ENCODE results near the gene ORC6.

Gene ORC6

DNA sequence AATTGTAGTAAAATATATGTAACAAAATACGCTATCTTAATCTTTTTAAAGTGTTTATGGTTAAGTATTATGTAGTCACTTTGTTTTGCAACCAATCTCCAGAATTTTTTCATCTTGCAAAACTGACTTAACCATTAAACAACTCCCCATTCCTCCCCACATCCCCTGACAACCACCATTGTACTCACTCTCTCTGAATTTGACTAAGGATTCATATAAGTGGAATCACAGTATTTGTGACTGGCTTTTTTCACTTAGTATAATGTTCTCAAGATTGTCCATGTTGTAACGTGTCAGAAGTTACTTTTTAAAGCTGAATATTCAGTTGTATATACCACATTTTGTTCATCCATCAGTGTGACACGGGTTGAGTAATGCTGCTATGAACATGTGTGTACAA is 10.6 kb downstream of the ORC6 start:
- no peak overlapping the region for H3K27ac ChIP-seq
- DNase-seq (ENCODE audit: low spot score), result no peak
- POLR2A ChIA-PET (ENCODE audit: low non-redundant PET), result no interaction called here
- TF ChIP-seq, protein P1, sequence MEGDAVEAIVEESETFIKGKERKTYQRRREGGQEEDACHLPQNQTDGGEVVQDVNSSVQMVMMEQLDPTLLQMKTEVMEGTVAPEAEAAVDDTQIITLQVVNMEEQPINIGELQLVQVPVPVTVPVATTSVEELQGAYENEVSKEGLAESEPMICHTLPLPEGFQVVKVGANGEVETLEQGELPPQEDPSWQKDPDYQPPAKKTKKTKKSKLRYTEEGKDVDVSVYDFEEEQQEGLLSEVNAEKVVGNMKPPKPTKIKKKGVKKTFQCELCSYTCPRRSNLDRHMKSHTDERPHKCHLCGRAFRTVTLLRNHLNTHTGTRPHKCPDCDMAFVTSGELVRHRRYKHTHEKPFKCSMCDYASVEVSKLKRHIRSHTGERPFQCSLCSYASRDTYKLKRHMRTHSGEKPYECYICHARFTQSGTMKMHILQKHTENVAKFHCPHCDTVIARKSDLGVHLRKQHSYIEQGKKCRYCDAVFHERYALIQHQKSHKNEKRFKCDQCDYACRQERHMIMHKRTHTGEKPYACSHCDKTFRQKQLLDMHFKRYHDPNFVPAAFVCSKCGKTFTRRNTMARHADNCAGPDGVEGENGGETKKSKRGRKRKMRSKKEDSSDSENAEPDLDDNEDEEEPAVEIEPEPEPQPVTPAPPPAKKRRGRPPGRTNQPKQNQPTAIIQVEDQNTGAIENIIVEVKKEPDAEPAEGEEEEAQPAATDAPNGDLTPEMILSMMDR (conservative IDR thresholded peaks at IDR 0.05; ENCODE audit: low read depth), result no peak
- CTCF ChIA-PET, result interaction anchor here (0.7 kb wide), 1 partner anchor 1075 kb away, joined by 3 read pairs; no protein-coding TSS in a partner anchor

DNA sequence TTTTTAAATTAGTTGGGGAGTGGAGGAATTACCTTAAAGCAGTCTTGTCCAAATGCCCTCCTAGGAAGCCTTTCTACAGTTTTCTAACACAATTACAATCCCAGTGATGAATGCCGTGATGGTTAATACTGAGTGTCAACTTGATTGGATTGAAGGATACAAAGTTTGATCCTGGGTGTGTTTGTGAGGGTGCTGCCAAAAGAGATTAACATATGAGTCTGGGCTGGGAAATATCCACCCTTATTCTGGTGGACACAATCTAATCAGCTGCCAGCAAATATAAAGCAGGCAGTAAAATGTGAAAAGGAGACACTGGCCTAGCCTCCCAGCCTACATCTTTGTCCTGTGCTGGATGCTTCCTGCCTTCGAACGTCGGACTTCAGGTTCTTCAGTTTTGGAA is 12.2 kb downstream of the ORC6 start:
- POLR2A ChIA-PET (ENCODE audit: low non-redundant PET), result no interaction called here
- DNase-seq (ENCODE audit: low spot score), result no peak
- no peak overlapping the region for H3K27ac ChIP-seq
- TF ChIP-seq, protein P1 (conservative IDR thresholded peaks at IDR 0.05; ENCODE audit: low read depth), result no peak
- CTCF ChIA-PET, result no interaction called here

DNA sequence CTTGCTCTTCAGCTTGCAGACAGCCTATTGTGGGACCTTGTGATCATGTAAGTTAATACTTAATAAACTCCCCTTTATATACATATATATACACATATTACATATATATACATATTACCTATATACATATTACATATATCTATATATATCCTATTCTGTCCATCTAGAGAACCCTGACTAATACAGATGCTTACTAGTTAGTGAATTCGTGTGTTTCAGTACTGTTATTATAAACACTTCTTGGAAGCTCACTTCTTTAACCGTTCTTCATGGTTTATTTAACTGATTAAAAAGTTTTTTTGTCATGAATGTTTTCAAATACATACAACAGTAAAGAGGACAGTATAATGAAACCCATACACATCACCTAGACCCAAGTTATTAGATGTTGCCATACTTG is 12.6 kb downstream of the ORC6 start:
- CTCF ChIA-PET, result no interaction called here
- POLR2A ChIA-PET (ENCODE audit: low non-redundant PET), result no interaction called here
- TF ChIP-seq, protein P1 (conservative IDR thresholded peaks at IDR 0.05; ENCODE audit: low read depth), result no peak
- no peak overlapping the region for H3K27ac ChIP-seq
- DNase-seq (ENCODE audit: low spot score), result no peak

DNA sequence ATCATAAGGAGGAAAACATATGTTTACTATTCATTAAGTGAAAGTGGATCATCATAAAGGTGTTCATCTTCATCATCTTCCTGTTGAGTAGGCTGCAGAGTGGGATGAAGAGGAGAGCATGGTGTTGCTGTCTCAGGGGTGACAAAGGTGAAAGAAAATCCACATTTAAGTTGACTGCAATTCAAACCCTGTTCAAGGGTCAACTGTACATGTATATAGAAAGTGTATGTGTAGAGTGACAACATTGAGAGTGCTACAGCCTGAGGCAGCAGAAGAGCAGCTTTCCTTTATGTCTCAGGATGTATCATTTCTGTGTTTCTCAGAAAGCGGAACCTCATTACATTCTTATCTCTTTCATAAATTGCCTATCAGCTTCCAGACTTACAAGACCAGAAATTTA is 17.2 kb downstream of the ORC6 start:
- H3K27ac ChIP-seq, result no peak overlapping the region
- TF ChIP-seq, protein P1 (conservative IDR thresholded peaks at IDR 0.05; ENCODE audit: low read depth), result no peak
- ChIA-PET CTCF (interaction anchor here (0.7 kb wide), 1 partner anchor 66 kb away, joined by 3 read pairs; no protein-coding TSS in a partner anchor), POLR2A (ENCODE audit: low non-redundant PET) (no interaction called here)
- no peak for DNase-seq (ENCODE audit: low spot score)

DNA sequence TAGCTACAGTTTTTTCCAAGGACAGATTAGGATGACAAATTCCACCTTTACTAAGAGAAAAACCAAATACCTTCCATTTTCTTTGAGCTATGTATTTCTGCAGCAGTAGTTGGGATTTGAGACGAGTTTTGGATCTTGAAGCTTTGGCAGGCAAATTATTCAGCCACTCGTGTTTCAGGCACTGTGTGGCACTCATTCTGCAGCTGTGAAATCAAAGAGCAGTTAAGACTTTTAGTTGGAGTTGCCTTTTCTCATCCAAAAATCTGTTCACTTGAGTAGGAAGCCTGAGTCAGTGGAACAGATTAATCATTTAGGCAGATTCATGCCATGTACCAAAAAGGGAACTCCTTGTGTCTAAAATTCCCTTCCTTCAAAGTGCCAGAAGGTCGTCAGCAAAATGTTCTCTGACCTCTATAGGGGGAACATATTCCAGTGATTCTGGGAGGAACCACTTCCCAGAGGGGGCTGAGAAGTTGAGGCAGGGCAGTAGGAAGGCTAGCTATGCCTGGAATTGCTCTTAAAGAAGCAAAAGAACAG is 20.1 kb downstream of the ORC6 start:
- TF ChIP-seq, protein P1 (conservative IDR thresholded peaks at IDR 0.05; ENCODE audit: low read depth), result no peak
- CTCF ChIA-PET, result no interaction called here
- no peak for DNase-seq (ENCODE audit: low spot score)
- H3K27ac ChIP-seq, result no peak overlapping the region
- POLR2A ChIA-PET (ENCODE audit: low non-redundant PET), result no interaction called here

DNA sequence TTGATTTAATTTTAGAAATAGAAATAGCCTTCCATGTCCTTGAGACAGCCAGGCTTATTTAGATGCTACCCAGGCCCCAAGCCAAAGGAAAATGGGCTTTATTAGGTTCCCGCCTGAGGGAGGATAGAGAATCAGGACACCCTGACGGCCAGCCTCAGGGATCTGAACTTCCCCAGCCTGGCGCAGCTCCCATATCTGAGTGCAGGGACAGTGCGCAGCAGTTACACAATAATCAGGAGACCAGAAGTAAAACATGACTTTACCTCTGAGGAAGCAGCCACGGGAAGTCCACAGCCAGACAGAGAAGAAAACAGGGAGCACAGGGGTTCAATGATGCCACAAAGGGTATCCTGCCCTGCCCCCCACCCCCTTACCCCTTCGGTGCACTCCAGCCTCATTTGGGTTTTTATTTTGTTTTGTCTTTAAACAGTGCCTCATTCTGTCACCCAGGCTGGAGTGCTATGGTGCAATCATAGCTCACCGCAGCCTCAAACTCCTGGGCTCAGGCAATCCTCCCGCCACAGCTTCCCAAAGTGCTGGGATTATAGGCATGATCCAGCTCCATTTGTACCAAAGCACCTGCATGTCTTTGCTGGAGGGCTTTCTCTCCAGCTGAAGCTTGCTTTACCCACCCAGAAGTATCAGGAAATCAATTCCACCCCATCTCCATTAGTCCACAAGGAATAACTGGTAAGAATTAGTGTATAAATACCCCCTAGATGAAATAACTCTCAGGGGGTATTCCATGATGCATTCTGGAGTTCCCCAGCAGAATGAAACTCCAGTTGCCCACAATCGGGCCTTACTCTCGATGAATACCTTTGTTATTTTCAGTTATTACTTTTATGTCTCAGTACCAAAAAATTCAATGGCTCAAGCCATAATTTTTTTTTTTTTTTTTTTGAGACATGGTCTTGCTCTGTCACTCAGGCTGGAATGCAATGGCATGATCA is 21.9 kb downstream of the ORC6 start:
- H3K27ac ChIP-seq, result no peak overlapping the region
- TF ChIP-seq, protein P1 (conservative IDR thresholded peaks at IDR 0.05; ENCODE audit: low read depth), result no peak
- CTCF ChIA-PET, result interaction anchor here (0.6 kb wide), 1 partner anchor 62 kb away, joined by 3 read pairs; no protein-coding TSS in a partner anchor
- POLR2A ChIA-PET (ENCODE audit: low non-redundant PET), result no interaction called here
- no peak for DNase-seq (ENCODE audit: low spot score)
